Panc1 (cell line): ENCODE results near the gene NDE1. TPM values are rescaled to one million over a fixed set of nuclear protein-coding genes. Genes with fewer than 3 reads are reported as not detected.

ENCODE experiments used
- ATAC-seq: fragments of 200-7000 bp; cut with Tn5 transposase; 2 replicates; pipeline ENCODE4 v1.9.1; 2020; ENCODE audit warnings: mild to moderate bottlenecking, moderate library complexity
- BruUV-seq: library from RNA; stranded (reverse); fragments of 400-500 nt; replicated peaks from 2 replicates; lab custom pipeline; 2021; lab: Mats Ljungman, UMichigan
- CTCF ChIA-PET: fragments of 300-600 bp; sonication (Branson Sonifier 250); formaldehyde crosslinking; loops from one replicate; lab custom pipeline; 2022; ENCODE audit warnings: antibody characterized with exemption; lab: Charles Lee
- POLR2A ChIA-PET: fragments of 300-600 bp; sonication (Branson Sonifier 250); formaldehyde crosslinking; loops from one replicate; lab custom pipeline; 2022; ENCODE audit warnings: antibody characterized with exemption; lab: Charles Lee
- DNase-seq: peaks from one replicate; pipeline ENCODE4 v3.0.0-alpha.2; 2010; ENCODE audit warnings: low read depth, low spot score
- H3K27ac ChIP-seq: 2 replicates; pipeline ENCODE4 v1.5.1; 2011; ENCODE audit warnings: mild to moderate bottlenecking, low read length, inconsistent platforms
- H3K27me3 ChIP-seq: fragments of 200-500 bp; sonication (Bioruptor generic); 2 replicates; pipeline ENCODE4 v1.6.0; 2014; ENCODE audit warnings: low read length, inconsistent platforms; ENCODE audit not compliant: control insufficient read depth, insufficient read depth
- H3K36me3 ChIP-seq: fragments of 200-500 bp; sonication (Bioruptor generic); 2 replicates; pipeline ENCODE4 v1.5.1; 2014; ENCODE audit warnings: inconsistent platforms, mild to moderate bottlenecking, low read length, moderate library complexity; ENCODE audit not compliant: control insufficient read depth, insufficient read depth
- H3K4me1 ChIP-seq: 2 replicates; pipeline ENCODE4 v1.5.1; 2011; ENCODE audit warnings: inconsistent platforms, mild to moderate bottlenecking, low read length, moderate library complexity; ENCODE audit not compliant: control insufficient read depth, insufficient read depth
- H3K4me3 ChIP-seq, 2 experiments: 2 replicates each; pipeline ENCODE4 v1.5.1; 2011 to 2012; ENCODE audit warnings: low read depth in 2 of 2, low read length in 2 of 2, mild to moderate bottlenecking in 2 of 2, inconsistent platforms in 1 of 2, moderate library complexity in 1 of 2
- H3K9me3 ChIP-seq: fragments of 200-500 bp; sonication (Bioruptor generic); 2 replicates; pipeline ENCODE4 v1.5.1; 2014; ENCODE audit warnings: low read depth, mild to moderate bottlenecking, inconsistent platforms, low read length, moderate library complexity; ENCODE audit not compliant: control insufficient read depth, insufficient read depth
- CTCF ChIP-seq: fragments of 450-650 bp; IDR thresholded peaks from 2 replicates; pipeline ENCODE4 v1.5.1; 2017; ENCODE audit warnings: mild to moderate bottlenecking
- POLR2AphosphoS5 ChIP-seq: IDR thresholded peaks from 2 replicates; pipeline ENCODE4 v1.6.1; 2012; ENCODE audit warnings: mild to moderate bottlenecking, low read depth, low read length, moderate library complexity
- REST ChIP-seq, 2 experiments: IDR thresholded peaks; 2 replicates each; pipeline ENCODE4 v1.6.1; 2011 to 2012; ENCODE audit warnings: low read depth in 2 of 2, control low read depth in 1 of 2, low read length in 1 of 2, mild to moderate bottlenecking in 1 of 2, moderate library complexity in 1 of 2; ENCODE audit not compliant: insufficient read depth in 1 of 2
- SIN3A ChIP-seq: IDR thresholded peaks from 2 replicates; pipeline ENCODE4 v1.6.1; 2012; ENCODE audit warnings: low read depth, mild to moderate bottlenecking, low read length, moderate library complexity, borderline replicate concordance; ENCODE audit not compliant: insufficient read depth
- TCF7L2 ChIP-seq: IDR thresholded peaks from 2 replicates; pipeline ENCODE4 v1.6.1; 2011; ENCODE audit warnings: mild to moderate bottlenecking, low read depth, low read length, inconsistent platforms
- in situ Hi-C: cut with HindIII; loops from 2 replicates; pipeline ENCODE4 v1.10.0; 2016; ENCODE audit warnings: low sequenced_read_pairs, low pct_unique_long_range_greater_than_20kb
- intact Hi-C: fragments of 100-400 bp; cut with micrococcal nuclease; formaldehyde crosslinking; loops from one replicate; pipeline ENCODE4 v1.10.0; 2022; ENCODE audit not compliant: unreplicated experiment
- total RNA-seq: library from RNA; stranded (reverse); gene quantifications from one replicate; pipeline ENCODE4 v1.2.1, GENCODE V29; 2021; ENCODE audit not compliant: unreplicated experiment

NDE1 gene
- total RNA-seq, 1 experiment from 2014 or later: 99.1 TPM

- H3K9me3 ChIP-seq: no peaks in the 10 kb centered on the region
- in situ Hi-C loops (no loop called here), intact Hi-C loops (no loop called here)
- no peaks in the 10 kb centered on the region; the same call in 1 of the 2 replicates for H3K4me1 ChIP-seq
- H3K36me3 ChIP-seq: peaks cover 18% of the 10 kb centered on the region
- H3K27me3 ChIP-seq: no peaks in the 10 kb centered on the region
- TF ChIP-seq REST (IDR thresholded peaks at IDR 0.05; ENCODE audit: insufficient read depth in 1 of 2, low read depth in 2 of 2, low read length in 1 of 2): no peak
- TF ChIP-seq TCF7L2: no peak
- ChIA-PET POLR2A (interaction anchor here (0.6 kb wide), 1 partner anchor 15 kb away, joined by 3 read pairs; no protein-coding TSS in a partner anchor), CTCF (no interaction called here)
- no peak overlapping the region for H3K27ac ChIP-seq
- ATAC-seq (no peak), DNase-seq (no peak)
- no peak overlapping the region for H3K4me3 ChIP-seq
- no TSS peak for BruUV-seq
Observed at GRCh38 chr16:15611610-15612009, 38.4 kb upstream of the NDE1 start.

- in situ Hi-C loops (no loop called here), intact Hi-C loops (no loop called here)
- ATAC-seq: no peak
- Histone ChIP-seq H3K36me3 (peaks cover 14% of the 10 kb centered on the region), H3K9me3 (no peaks in the 10 kb centered on the region), H3K4me3 (no peak overlapping the region), H3K27me3 (no peaks in the 10 kb centered on the region), H3K27ac (no peak overlapping the region), H3K4me1 (no peaks in the 10 kb centered on the region; the same call in 1 of the 2 replicates)
- TF ChIP-seq REST (IDR thresholded peaks at IDR 0.05; ENCODE audit: insufficient read depth in 1 of 2, low read depth in 2 of 2, low read length in 1 of 2): no peak
- no peak for TF ChIP-seq TCF7L2
- TF ChIP-seq POLR2AphosphoS5: no peak
- no peak for TF ChIP-seq SIN3A
- TF ChIP-seq CTCF: no peak
- BruUV-seq: no TSS peak
- no peak for DNase-seq
- ChIA-PET POLR2A (no interaction called here), CTCF (no interaction called here)
Observed at GRCh38 chr16:15613676-15614075, 36.4 kb upstream of the NDE1 start.
